NAMALWA (cell line): Measurements from ENCODE around the gene ZNRF2.

Experiments used
- DNase-seq: peaks from one replicate; pipeline ENCODE4 v3.0.0-alpha.2; 2015; ENCODE audit warnings: low spot score

ZNRF2 gene

GRCh38 chr7:30322271-30323005 lies 38.0 kb downstream of the ZNRF2 start:
- peak; percentile 88 for DNase-seq

- peak; percentile 66 for DNase-seq
These were observed 38.6 kb downstream of the ZNRF2 start for GRCh38 chr7:30323006-30323355.

- no peak for DNase-seq
These were observed 43.4 kb downstream of the ZNRF2 start for GRCh38 chr7:30327813-30328212.

GRCh38 chr7:30328381-30328780 lies 44.0 kb downstream of the ZNRF2 start:
- no peak for DNase-seq

- no peak for DNase-seq
These were observed 45.3 kb downstream of the ZNRF2 start for GRCh38 chr7:30329716-30330115.

GRCh38 chr7:30330134-30331111 lies 46.0 kb downstream of the ZNRF2 start:
- peak; percentile 79 for DNase-seq

- no peak for DNase-seq
These were observed 46.9 kb downstream of the ZNRF2 start for GRCh38 chr7:30331338-30331737.

GRCh38 chr7:30332549-30332948 lies 48.2 kb downstream of the ZNRF2 start:
- DNase-seq: no peak

- DNase-seq: no peak
These were observed 51.5 kb downstream of the ZNRF2 start for GRCh38 chr7:30335763-30336487.

GRCh38 chr7:30344513-30344912 lies 60.1 kb downstream of the ZNRF2 start:
- DNase-seq: peak; percentile 40

- no peak for DNase-seq
These were observed 63.1 kb downstream of the ZNRF2 start for GRCh38 chr7:30347226-30348082.

- peak; percentile 83 for DNase-seq
These were observed 63.7 kb downstream of the ZNRF2 start for GRCh38 chr7:30348083-30348560.

- no peak for DNase-seq
These were observed 64.8 kb downstream of the ZNRF2 start for GRCh38 chr7:30349170-30349569.

- no peak for DNase-seq
These were observed 65.4 kb downstream of the ZNRF2 start for GRCh38 chr7:30349816-30350215.

GRCh38 chr7:30351286-30351685 lies 66.9 kb downstream of the ZNRF2 start:
- no peak for DNase-seq

GRCh38 chr7:30351724-30352123 lies 67.3 kb downstream of the ZNRF2 start:
- no peak for DNase-seq

- DNase-seq: peak; percentile 66
These were observed 67.8 kb downstream of the ZNRF2 start for GRCh38 chr7:30352169-30352568.

- no peak for DNase-seq
These were observed 69.1 kb downstream of the ZNRF2 start for GRCh38 chr7:30353532-30353931.

- DNase-seq: no peak
These were observed 69.7 kb downstream of the ZNRF2 start for GRCh38 chr7:30353932-30354607.

- no peak for DNase-seq
These were observed 70.4 kb downstream of the ZNRF2 start for GRCh38 chr7:30354791-30355190.

GRCh38 chr7:30359957-30360356 lies 75.6 kb downstream of the ZNRF2 start:
- DNase-seq: no peak
